HepG2 (cell line): Measurements from ENCODE around the gene VWA7. TPM values are rescaled to one million over a fixed set of nuclear protein-coding genes. Genes with fewer than 3 reads are reported as not detected.

Source experiments
- ARHGAP35 ChIP-seq: sonication (generic); formaldehyde crosslinking; IDR thresholded peaks from 2 replicates; pipeline ENCODE4 v1.9.0; 2022; ENCODE audit warnings: mild to moderate bottlenecking, inconsistent platforms, moderate library complexity, missing genetic modification reagents, borderline replicate concordance
- HNRNPL ChIP-seq: fragments of 200-400 bp; formaldehyde crosslinking; IDR thresholded peaks from 2 replicates; pipeline ENCODE4 v1.6.1; 2017; ENCODE audit warnings: mild to moderate bottlenecking, low read depth, low read length
- MEF2D ChIP-seq: sonication (generic); formaldehyde crosslinking; IDR thresholded peaks from 2 replicates; pipeline ENCODE4 v1.5.1; 2020; ENCODE audit warnings: mild to moderate bottlenecking, missing genetic modification reagents
- PCBP1 ChIP-seq: fragments of 200-400 bp; formaldehyde crosslinking; IDR thresholded peaks from 2 replicates; pipeline ENCODE4 v1.6.1; 2017; ENCODE audit warnings: mild to moderate bottlenecking, low read depth, low read length, borderline replicate concordance
- RXRB ChIP-seq: IDR thresholded peaks from 2 replicates; pipeline ENCODE4 v1.6.1; 2016; ENCODE audit warnings: borderline replicate concordance, missing genetic modification reagents, missing compliant biosample characterization
- SMAD1 ChIP-seq: sonication (generic); formaldehyde crosslinking; IDR thresholded peaks from 2 replicates; pipeline ENCODE4 v1.4.0; 2020; ENCODE audit warnings: missing genetic modification reagents, low read depth, mild to moderate bottlenecking, borderline replicate concordance
- SNRNP70 ChIP-seq: fragments of 200-400 bp; formaldehyde crosslinking; IDR thresholded peaks from 2 replicates; pipeline ENCODE4 v1.6.1; 2017; ENCODE audit warnings: mild to moderate bottlenecking, low read depth, low read length, moderate library complexity
- SOX13 ChIP-seq, 3 experiments: fragments of 450-650 bp in 1 of 3; sonication (generic) in 1 of 3; formaldehyde crosslinking in 1 of 3; IDR thresholded peaks in 2 of 3; conservative IDR thresholded peaks in 1 of 3; 2 replicates each; pipeline versions ENCODE4 v1.5.0 to v1.6.1; 2016 to 2020; ENCODE audit warnings: antibody characterized with exemption in 1 of 3, mild to moderate bottlenecking in 1 of 3, missing compliant biosample characterization in 1 of 3, missing genetic modification reagents in 1 of 3, moderate library complexity in 1 of 3
- SPEN ChIP-seq: sonication (generic); formaldehyde crosslinking; IDR thresholded peaks from 2 replicates; pipeline ENCODE4 v1.5.1; 2020; ENCODE audit warnings: low read depth, mild to moderate bottlenecking, missing genetic modification reagents
- TARDBP ChIP-seq: sonication (generic); formaldehyde crosslinking; IDR thresholded peaks from 2 replicates; pipeline ENCODE4 v1.8.0; 2022; ENCODE audit warnings: mild to moderate bottlenecking, missing genetic modification reagents
- TBP ChIP-seq: sonication (generic); formaldehyde crosslinking; IDR thresholded peaks from 2 replicates; pipeline ENCODE4 v1.5.0; 2020; ENCODE audit warnings: missing genetic modification reagents
- TBX3 ChIP-seq: fragments of 450-650 bp; IDR thresholded peaks from 2 replicates; pipeline ENCODE4 v1.6.1; 2017; ENCODE audit warnings: antibody characterized with exemption, mild to moderate bottlenecking, inconsistent platforms, borderline replicate concordance
- ZFP37 ChIP-seq: sonication (generic); formaldehyde crosslinking; IDR thresholded peaks from 2 replicates; pipeline ENCODE4 v1.4.0; 2020; ENCODE audit warnings: missing genetic modification reagents, borderline replicate concordance
- ZNF205 ChIP-seq: IDR thresholded peaks from 2 replicates; pipeline ENCODE4 v1.6.1; 2018; ENCODE audit warnings: missing biosample characterization, missing genetic modification reagents
- ZNF33B ChIP-seq: sonication (generic); formaldehyde crosslinking; IDR thresholded peaks from 2 replicates; pipeline ENCODE4 v1.5.1; 2020; ENCODE audit warnings: mild to moderate bottlenecking, missing genetic modification reagents
- ZNF484 ChIP-seq: sonication (generic); formaldehyde crosslinking; IDR thresholded peaks from 2 replicates; pipeline ENCODE4 v1.5.1; 2020; ENCODE audit warnings: mild to moderate bottlenecking, low read depth, missing genetic modification reagents, borderline replicate concordance
- ZNF547 ChIP-seq: sonication (generic); formaldehyde crosslinking; IDR thresholded peaks from 2 replicates; pipeline ENCODE4 v1.5.1; 2020; ENCODE audit warnings: mild to moderate bottlenecking, missing genetic modification reagents
- ZNF550 ChIP-seq: sonication (generic); formaldehyde crosslinking; IDR thresholded peaks from 2 replicates; pipeline ENCODE4 v1.4.0; 2020; ENCODE audit warnings: mild to moderate bottlenecking, missing genetic modification reagents, borderline replicate concordance
- polyA plus RNA-seq, 8 experiments: library from polyadenylated mRNA; depleted of rRNA in 3 of 8; stranded (reverse) in 7 of 8; unstranded in 1 of 8; fragments of >200 nt; fragmentation: Illumina TruSeq in 4 of 8; extraction: Trizol in 4 of 8; gene quantifications; 2 replicates each; pipeline versions ENCODE4 v1.2.1 to v1.2.3, GENCODE V29; 2011 to 2016; ENCODE audit warnings: low read depth in 4 of 8, missing spikeins in 1 of 8, mixed read lengths in 1 of 8; ENCODE audit not compliant: insufficient read depth in 1 of 8
- total RNA-seq, 5 experiments: library from RNA; depleted of rRNA; stranded (reverse); fragments of >200 nt; fragmentation: Illumina TruSeq; extraction: Trizol; gene quantifications; 2 replicates each; pipeline ENCODE4 v1.2.3, GENCODE V29; 2016; ENCODE audit warnings: low read depth in 1 of 5
- TF ChIP-seq, protein P1 (sequence below): fragments of 450-650 bp; IDR thresholded peaks from 2 replicates; pipeline ENCODE4 v1.6.1; 2017; ENCODE audit warnings: mild to moderate bottlenecking
- TF ChIP-seq, protein P2 (sequence below): sonication (generic); formaldehyde crosslinking; IDR thresholded peaks from 2 replicates; pipeline ENCODE4 v1.4.0; 2020; ENCODE audit warnings: missing genetic modification reagents

Gene VWA7
- total and polyA plus RNA-seq, 2 of the 13 experiments (the other 11 are each of a cell fraction or from before 2014, with no cell fraction given) = 0.86 to 3.3 TPM

DNA sequence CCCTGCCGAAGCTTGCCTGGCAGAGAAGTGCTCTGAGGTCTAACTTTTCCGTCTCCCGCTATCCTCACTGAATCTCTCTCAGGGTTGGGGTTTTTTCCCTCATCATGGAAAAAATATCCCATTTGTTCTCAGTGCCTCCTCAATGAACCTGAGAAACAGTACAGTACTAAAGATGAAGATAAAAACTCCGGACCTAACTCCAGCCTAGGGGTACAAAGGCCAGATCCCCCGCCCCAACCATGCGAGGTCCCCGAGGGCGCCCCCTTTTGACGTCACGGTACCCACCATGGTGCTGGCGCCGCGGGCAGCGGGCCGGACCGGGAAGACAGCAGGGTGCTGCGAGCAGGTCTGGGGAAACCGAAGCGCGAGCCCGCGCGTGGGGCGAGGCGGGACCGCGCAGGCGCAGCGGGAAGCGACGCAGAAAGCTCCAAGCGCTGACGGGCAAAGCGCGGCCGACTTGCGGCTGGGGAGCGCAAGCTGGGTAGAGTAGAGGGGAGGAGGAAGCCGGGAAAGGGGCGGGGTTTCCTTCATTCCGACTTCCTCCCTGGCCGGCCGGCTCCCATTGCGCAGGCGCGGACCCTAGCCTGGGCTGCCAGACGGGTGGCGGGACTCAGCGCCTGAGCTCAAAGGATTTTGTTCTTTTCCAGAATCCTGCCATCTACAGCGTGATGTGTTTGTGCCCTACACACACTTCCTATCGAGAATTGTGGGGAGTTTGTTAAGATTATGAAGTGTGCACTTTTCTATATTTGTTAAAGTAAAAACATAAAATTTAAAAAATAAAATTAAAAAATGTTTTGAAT, 29.5 kb upstream of the VWA7 start, which contains the start of gene LSM2 (continued):
- peak; percentile 98 for TF ChIP-seq ZNF33B
- peak; percentile 58; the same call in 1 of the 2 replicates for TF ChIP-seq ZNF205 (CRISPR knock-in tag)
- peak; percentile 84; the same call in 1 of the 2 replicates for TF ChIP-seq ARHGAP35 (CRISPR knock-in tag)
- peak; percentile 94 for TF ChIP-seq ZNF547 (CRISPR knock-in tag)
- TF ChIP-seq, protein P1, sequence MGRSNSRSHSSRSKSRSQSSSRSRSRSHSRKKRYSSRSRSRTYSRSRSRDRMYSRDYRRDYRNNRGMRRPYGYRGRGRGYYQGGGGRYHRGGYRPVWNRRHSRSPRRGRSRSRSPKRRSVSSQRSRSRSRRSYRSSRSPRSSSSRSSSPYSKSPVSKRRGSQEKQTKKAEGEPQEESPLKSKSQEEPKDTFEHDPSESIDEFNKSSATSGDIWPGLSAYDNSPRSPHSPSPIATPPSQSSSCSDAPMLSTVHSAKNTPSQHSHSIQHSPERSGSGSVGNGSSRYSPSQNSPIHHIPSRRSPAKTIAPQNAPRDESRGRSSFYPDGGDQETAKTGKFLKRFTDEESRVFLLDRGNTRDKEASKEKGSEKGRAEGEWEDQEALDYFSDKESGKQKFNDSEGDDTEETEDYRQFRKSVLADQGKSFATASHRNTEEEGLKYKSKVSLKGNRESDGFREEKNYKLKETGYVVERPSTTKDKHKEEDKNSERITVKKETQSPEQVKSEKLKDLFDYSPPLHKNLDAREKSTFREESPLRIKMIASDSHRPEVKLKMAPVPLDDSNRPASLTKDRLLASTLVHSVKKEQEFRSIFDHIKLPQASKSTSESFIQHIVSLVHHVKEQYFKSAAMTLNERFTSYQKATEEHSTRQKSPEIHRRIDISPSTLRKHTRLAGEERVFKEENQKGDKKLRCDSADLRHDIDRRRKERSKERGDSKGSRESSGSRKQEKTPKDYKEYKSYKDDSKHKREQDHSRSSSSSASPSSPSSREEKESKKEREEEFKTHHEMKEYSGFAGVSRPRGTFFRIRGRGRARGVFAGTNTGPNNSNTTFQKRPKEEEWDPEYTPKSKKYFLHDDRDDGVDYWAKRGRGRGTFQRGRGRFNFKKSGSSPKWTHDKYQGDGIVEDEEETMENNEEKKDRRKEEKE = no peak
- TF ChIP-seq ZNF550 = no peak
- no peak for TF ChIP-seq TBX3
- no peak for TF ChIP-seq SNRNP70
- no peak for TF ChIP-seq SOX13 (IDR thresholded peaks at IDR 0.05)
- TF ChIP-seq SOX13 (CRISPR knock-in tag; conservative IDR thresholded peaks at IDR 0.05 in 1 of 2, IDR thresholded peaks at IDR 0.05 in 1 of 2) = peak in 1 of 2 experiments; percentile 54; a peak in 2 of 4 replicates
- no peak for TF ChIP-seq TBP
- peak; percentile 86; the same call in 1 of the 2 replicates for TF ChIP-seq SMAD1 (CRISPR knock-in tag)
- TF ChIP-seq, protein P2, sequence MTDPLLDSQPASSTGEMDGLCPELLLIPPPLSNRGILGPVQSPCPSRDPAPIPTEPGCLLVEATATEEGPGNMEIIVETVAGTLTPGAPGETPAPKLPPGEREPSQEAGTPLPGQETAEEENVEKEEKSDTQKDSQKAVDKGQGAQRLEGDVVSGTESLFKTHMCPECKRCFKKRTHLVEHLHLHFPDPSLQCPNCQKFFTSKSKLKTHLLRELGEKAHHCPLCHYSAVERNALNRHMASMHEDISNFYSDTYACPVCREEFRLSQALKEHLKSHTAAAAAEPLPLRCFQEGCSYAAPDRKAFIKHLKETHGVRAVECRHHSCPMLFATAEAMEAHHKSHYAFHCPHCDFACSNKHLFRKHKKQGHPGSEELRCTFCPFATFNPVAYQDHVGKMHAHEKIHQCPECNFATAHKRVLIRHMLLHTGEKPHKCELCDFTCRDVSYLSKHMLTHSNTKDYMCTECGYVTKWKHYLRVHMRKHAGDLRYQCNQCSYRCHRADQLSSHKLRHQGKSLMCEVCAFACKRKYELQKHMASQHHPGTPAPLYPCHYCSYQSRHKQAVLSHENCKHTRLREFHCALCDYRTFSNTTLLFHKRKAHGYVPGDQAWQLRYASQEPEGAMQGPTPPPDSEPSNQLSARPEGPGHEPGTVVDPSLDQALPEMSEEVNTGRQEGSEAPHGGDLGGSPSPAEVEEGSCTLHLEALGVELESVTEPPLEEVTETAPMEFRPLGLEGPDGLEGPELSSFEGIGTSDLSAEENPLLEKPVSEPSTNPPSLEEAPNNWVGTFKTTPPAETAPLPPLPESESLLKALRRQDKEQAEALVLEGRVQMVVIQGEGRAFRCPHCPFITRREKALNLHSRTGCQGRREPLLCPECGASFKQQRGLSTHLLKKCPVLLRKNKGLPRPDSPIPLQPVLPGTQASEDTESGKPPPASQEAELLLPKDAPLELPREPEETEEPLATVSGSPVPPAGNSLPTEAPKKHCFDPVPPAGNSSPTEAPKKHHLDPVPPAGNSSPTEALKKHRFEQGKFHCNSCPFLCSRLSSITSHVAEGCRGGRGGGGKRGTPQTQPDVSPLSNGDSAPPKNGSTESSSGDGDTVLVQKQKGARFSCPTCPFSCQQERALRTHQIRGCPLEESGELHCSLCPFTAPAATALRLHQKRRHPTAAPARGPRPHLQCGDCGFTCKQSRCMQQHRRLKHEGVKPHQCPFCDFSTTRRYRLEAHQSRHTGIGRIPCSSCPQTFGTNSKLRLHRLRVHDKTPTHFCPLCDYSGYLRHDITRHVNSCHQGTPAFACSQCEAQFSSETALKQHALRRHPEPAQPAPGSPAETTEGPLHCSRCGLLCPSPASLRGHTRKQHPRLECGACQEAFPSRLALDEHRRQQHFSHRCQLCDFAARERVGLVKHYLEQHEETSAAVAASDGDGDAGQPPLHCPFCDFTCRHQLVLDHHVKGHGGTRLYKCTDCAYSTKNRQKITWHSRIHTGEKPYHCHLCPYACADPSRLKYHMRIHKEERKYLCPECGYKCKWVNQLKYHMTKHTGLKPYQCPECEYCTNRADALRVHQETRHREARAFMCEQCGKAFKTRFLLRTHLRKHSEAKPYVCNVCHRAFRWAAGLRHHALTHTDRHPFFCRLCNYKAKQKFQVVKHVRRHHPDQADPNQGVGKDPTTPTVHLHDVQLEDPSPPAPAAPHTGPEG (CRISPR knock-in tag) = peak; percentile 80
- no peak for TF ChIP-seq PCBP1
- TF ChIP-seq ZNF484 (CRISPR knock-in tag) = peak; percentile 54; the same call in 1 of the 2 replicates
- TF ChIP-seq ZFP37 = peak; percentile 38; the same call in 1 of the 2 replicates
- peak; percentile 64; the same call in 1 of the 2 replicates for TF ChIP-seq RXRB (CRISPR knock-in tag)
- peak; percentile 93 for TF ChIP-seq SPEN (CRISPR knock-in tag)
- peak; percentile 97 for TF ChIP-seq TARDBP (CRISPR knock-in tag)
- peak; percentile 60 for TF ChIP-seq MEF2D (CRISPR knock-in tag)
- TF ChIP-seq HNRNPL = peak; percentile 65; the same call in 1 of the 2 replicates
